Astrocyte of the cerebellum (primary cell): ENCODE measurements around the gene SGCA.

Experiments used
- DNase-seq: peaks from one replicate; pipeline ENCODE4 v3.0.0-alpha.2; 2011; ENCODE audit warnings: low read depth
- H3K4me3 ChIP-seq: 2 replicates; pipeline ENCODE4 v1.5.1; 2011; ENCODE audit warnings: mild to moderate bottlenecking, low read depth, low read length, moderate library complexity
- CTCF ChIP-seq: IDR thresholded peaks from 2 replicates; pipeline ENCODE4 v1.5.1; 2012; ENCODE audit warnings: low read length, low read depth, moderate library complexity, mild to moderate bottlenecking; ENCODE audit errors: missing control alignments
- in situ Hi-C: cut with HindIII; loops from 2 replicates; pipeline ENCODE4 v1.10.0; 2017; ENCODE audit warnings: low sequenced_read_pairs

The SGCA gene

DNA sequence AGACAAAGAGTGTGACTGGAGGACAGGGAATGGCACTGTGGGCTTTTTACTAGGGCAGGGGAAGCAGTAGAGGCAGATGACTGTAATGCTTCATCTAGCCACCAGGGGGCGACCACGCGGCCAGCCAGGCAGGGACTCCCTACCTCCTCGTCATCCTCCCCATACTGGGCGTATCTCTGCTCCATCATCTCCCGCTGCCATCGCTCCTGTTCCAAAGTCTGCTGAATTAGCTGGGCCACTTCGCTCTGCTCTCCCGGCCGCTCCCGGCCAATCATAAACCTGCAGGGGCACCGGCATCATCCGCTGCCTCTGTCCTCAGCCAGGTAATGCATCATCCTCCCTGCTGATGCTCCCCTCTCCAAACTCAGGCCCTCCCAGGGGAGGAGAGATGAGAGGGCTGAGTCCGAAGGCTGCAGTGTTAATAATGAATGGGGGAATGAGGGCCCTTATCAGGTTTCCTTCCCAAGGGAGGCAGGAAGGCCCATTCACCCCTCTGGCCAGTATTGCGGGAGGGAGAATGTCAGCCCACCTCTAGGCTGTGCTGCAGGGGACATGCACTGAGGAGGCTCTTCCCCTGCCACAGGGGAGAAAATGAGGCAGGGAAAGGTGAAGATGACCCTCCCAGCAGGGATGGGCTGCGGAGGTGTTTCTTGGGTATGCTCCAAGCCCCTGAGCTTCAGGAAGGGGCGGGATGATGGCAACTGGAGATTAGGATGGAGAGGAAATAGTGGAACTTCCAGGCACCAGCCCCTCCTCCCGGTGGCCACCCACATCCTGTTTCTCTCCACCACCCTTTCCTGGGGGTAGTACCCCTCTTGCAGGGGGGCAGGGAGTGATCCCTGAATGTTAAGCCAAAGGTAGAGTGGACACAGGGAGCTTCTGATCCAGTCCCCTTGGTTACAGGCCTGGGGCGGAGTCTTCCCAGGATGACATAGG is 25.6 kb upstream of the SGCA start:
- no peak for DNase-seq
- H3K4me3 ChIP-seq: no peak overlapping the region
- in situ Hi-C loops: no loop called here
- TF ChIP-seq CTCF: peak; percentile 64

- TF ChIP-seq CTCF: no peak
- no peak overlapping the region for H3K4me3 ChIP-seq
- in situ Hi-C loops: no loop called here
- no peak for DNase-seq
These were observed 24.6 kb upstream of the SGCA start for GRCh38 chr17:50141026-50141744.

DNA sequence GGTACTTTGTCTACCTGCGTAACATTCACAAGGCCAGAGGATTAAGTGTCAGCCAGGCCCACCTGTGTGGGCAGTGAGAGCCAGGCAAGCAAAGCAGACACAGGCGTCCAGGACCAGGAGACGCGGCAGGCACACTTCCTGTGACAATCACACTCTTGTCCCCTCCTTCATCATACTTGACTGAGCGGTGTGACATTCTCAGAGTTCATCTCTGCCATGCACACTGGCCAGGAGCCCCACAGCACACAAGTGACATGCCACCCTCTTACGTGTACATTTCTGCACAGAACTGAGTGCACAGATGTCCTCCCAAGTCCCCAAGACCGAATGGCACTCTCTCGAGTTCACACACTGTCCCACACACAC is 24.1 kb upstream of the SGCA start:
- TF ChIP-seq CTCF: no peak
- DNase-seq: no peak
- H3K4me3 ChIP-seq: no peak overlapping the region
- in situ Hi-C loops: no loop called here

GRCh38 chr17:50143461-50144176 is 22.2 kb upstream of the SGCA start:
- in situ Hi-C loops: no loop called here

DNA sequence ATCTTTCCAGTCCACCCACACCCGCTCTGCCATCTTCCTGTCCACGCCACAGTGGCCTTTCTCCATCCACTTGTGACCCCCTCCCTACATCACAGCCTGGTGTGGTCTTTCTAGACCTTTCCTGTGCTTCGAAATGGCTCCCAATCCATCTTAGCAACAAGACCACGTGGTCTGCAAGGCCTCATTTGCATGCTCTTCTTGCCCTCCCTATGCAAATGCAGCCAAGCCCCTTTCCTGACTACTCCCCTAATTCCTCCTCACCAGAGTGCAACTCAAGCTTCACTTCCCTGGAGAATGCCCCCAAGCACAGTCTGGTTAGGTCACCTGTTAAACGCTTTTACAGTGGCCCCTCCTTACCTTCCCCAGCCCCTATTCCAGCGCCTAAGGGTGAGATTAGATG is 21.4 kb upstream of the SGCA start:
- TF ChIP-seq CTCF: no peak
- no peak for DNase-seq
- in situ Hi-C loops: no loop called here
- no peak overlapping the region for H3K4me3 ChIP-seq

More at GRCh38 chr17:50143461-50144176, 22.2 kb upstream of the SGCA start:
- H3K4me3 ChIP-seq: no peak overlapping the region
- no peak for DNase-seq
- TF ChIP-seq CTCF: no peak

DNA sequence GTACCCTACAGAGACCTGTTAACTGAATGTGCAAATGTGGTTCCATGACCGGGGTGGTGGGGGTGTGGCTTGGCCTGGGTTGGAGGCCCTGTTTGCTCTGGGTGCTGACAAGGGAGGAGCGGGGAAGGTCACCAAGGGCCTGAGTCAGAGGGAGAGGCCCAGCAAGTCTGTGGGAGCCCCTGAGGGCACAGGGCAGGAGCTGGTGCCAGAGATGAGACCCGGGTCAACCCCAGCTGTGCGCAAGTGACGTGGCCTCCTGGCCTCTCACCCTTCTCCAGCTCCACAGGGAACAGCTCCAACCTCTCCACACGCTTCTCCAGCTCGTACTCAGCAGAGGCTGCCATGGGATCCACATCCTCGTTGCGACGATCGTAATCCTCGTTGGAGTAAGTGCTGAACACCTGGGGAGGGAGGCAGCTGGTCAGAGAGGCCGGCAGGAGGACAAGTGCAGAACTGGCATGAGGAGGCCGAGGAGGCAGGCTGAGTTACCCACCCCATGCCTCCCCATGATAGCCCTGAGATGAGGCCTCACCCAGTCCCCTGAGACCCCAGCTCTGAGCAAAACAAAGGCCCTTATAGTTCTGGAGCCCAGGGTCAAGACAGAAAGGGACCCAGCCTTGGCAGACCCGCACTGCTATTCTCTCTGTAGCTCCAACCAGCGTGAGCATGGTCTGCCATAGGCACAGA is 20.8 kb upstream of the SGCA start:
- no peak overlapping the region for H3K4me3 ChIP-seq
- no peak for DNase-seq
- in situ Hi-C loops: no loop called here
- TF ChIP-seq CTCF: no peak
